DMS79 treated with DMSO at 0.1 percent for 48 hours (cell line): ENCODE measurements around the gene NFIC.

Experiments
- DNase-seq: peaks from one replicate; lab custom pipeline; 2025; lab: John Stamatoyannopoulos, UW

Gene NFIC

GRCh38 chr19:3454656-3455392 lies 88.4 kb downstream of the NFIC start:
- no peak for DNase-seq

- DNase-seq, result no peak
Measured at GRCh38 chr19:3455393-3455955, 89.1 kb downstream of the NFIC start.

DNA sequence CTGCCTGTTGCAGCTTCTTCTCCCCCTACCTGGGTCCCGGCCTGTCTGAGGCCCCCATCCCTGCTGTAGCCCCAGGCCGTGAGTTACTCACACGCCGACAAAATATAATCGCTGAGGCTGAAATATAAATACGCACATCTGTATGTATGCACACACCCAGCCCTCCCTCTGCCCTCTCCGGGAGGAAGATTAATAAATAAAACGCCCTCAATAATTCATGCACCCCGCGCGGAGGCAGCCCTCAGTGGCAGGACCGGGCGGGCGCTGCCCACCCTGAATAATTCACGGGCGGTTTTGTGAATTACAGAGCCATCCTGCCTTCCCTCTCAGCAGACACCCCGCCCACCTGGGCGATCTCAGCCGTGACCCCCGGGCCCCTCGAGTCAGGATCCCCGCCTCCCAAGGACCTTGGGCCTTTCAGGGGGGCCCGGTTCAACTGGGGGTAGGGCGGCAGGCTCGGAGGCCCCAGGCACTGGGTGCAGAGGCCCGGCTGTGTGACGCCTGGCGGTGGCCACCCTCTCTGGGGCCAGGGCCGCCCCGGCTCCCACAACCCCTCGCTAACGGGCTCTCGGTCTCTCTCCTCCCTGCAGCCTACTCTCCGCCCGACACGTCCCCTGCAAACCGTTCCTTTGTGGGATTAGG lies 89.7 kb downstream of the NFIC start:
- no peak for DNase-seq

DNA sequence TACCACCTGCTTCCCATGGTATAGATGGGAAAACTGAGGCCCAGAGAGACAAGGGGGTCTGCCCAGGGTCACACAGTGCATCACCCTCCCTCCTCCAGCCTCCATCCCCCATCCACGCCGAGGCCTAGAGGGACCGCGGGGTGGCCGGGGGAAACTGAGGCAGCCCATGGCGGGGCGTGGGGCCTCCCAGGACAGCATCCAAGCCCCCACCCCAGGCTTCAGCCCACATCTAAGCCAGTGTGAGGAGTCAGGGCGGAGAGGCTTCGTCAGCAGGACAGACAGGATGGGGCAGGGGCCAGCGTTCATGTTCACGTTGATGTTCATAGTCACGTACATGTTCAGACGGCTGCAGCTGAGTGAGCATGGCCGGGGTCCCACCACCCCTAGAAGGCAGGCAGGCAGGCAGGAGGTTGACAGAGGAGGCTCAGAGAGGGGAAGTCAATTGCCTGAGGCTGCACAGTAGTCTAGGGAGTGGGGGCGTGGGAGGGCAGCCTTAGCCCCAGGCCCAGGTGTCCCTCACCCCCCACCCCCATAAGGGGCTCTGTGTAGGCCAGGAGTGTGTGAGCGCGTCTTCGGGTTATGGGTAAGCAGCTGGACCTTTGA lies 90.6 kb downstream of the NFIC start:
- DNase-seq, result no peak

DNA sequence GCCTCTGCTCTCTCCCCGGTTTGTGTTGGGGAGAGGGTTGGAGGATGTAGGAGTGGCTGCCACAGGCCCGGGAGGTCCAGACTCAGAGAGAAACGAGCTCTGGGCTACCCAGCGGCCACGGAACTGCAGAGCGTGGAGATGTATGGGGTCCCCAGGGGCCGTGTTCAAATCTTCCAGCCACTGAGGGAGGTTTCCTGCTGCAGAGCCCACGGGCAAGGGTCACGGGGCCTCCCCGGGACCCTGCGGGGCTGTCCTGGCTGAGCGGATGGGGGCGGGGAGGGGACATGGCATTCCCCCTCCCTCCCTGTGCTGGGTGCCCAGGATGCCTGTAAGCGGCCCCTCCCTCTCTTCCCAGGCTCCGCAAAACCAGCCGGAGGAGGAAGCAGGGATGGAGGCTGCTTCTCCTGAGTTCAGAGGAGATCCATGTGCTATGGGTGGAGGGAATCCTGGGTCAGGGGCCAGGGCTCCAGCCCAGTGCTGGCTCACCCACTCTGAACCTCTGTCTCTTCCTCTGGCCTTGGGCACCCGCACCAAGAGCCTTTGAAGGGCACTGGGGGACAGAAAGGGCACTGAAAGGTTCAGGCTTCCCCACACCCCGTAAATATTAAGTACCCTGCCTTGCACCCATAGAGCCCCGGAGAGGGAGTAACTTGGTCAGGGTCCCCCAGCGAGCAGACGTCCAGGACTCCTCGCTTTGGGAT lies 91.3 kb downstream of the NFIC start:
- no peak for DNase-seq

- DNase-seq, result no peak
Measured at GRCh38 chr19:3458229-3459088, 92.1 kb downstream of the NFIC start.

- DNase-seq, result no peak
Measured at GRCh38 chr19:3459089-3459881, 92.9 kb downstream of the NFIC start.

DNA sequence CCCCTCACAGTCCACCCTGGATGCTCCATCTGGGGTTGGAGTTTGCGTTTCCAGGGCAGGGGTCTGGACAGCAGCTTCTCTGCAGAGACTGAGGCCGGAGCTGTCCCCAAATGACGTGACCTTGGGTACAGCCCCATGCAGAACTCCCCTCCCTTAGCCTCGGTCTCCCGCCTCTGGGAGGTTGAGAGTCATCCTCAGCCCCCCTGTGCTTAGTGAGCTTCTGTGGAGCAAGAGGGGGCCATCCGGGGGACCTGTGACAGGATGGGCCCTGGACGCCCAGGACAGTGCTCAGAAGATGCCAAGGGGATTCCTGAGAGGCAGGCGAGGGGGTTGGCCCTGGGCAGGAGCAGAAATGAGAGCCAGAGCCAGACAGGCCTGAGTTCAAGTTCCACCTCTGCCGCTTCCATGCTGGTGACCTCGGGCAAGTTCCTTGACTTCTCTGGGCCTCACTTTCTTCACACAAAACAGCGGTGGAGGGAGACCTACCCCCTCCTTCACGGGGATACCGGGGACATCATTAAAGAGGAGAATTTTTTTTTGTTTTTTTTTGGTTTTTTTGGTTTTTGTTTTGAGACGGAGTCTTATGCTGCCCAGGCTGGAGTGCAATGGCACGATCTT lies 93.7 kb downstream of the NFIC start:
- no peak for DNase-seq

- DNase-seq, result no peak
Measured at GRCh38 chr19:3462991-3463713, 96.8 kb downstream of the NFIC start.

DNA sequence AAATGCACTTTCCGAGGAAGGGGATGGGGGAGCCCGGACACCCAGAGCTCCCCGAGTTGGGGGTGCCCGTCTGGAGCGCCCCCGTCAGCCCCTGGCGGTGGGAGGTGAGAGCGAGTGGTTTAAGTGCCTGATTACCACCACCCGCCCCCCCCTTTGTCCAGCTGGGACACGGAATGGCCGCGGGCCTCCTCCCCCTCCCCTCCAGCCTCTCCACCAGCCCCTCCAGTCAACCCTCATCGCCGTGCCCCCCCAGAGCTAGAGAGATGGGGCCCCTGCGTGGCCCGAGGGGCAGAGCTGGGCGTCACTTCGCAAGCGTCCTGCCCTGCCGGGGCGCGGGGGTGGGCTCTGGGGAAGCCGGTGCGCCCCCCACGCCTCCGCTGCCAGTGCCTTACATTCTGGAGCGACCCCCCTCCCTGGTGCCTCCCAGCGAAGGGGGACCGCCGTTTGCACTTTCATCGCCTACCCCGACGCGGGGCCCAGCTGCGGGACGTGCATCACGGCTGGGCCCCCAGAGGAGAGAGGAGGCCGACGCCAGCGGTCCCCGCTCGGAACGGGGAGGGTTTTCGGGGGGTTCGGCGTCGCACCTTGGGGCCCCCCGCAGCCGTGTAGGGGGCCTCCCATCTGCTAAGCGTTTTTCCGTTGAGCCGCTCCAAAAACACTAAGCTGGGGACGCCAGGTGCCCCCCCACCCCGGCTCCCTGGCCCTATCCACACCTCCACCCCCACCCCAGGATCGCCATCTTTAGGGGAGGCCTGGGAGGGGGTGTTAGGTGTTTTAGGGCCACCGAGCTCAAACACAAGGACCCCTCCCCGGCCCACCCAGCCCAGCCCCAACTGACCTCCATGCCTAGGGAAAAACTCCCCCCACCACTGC lies 97.6 kb downstream of the NFIC start:
- DNase-seq, result no peak

- no peak for DNase-seq
Measured at GRCh38 chr19:3464587-3465235, 98.3 kb downstream of the NFIC start.

DNA sequence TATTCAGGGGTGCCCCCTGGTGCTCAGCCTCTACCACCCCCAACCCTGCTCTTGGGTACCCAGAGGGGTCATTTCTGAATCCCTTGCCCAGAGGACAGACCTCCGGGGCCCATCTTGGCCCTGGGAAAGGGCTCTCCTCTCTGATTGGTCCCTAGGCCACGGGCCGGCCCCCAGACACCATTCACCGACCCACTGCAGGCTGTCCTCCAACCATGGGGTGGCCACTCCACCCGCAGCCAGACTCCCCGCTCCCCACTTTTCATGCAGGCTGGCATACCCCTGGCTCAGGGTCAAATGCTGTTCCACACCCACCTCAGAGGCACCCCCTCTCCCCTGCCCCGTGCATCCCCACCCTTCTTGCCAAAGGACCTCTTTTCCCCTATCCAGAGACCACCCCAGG lies 99.2 kb downstream of the NFIC start:
- DNase-seq, result no peak

DNA sequence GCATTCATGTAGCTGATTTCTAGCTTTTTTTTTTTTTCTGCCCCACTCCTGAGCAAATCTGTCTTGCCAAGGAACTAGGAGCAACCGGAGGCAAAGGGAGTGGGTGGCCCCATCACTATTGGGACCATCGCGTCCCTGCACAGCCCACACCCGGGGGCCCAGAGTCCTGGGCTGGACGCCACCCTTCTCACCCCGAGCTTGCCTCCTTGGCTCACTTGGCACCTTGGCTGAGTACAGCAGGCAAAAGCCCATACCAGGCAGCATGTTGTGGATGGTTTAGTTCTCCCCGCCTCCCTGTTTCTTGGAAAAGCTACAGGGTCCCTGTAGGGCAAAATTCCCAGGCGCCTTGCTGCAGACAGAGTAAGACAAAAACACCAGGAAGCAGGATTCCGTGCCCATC lies 100.3 kb downstream of the NFIC start:
- no peak for DNase-seq

DNA sequence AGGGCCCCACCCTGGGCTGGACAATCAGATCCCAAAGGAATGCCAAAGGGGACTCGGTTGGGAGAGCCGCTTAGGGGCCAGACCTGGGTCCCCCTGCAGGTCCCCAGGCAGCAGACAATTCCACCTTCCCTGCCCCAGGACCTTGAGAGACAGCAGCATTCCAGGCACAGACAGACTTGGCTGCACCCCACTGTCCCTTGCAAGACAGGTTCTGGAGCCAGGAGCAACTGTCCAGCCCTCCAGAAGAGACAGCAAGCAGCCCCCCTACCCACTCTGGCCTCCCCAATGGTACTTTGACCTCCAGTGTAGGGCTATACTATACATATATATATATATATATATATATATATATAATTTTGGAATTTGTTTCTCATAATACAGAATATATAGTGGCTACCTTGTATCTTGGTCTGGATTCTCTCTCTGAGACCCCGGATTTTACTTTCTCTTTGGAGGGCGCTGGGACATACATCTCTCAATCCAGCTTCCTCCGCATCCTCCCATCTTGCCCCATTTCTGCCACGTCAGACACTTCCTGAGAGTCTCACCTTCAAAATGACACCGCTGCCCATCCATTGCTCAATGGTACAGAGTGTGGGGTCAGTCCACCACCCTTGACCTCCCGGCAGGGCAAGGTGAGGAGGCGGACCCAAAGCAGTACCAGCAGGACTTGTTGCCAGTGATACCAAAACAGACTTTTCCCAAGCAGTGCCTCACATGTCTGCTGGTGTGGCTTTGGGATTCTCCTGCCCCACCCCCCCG lies 101.2 kb downstream of the NFIC start:
- no peak for DNase-seq

DNA sequence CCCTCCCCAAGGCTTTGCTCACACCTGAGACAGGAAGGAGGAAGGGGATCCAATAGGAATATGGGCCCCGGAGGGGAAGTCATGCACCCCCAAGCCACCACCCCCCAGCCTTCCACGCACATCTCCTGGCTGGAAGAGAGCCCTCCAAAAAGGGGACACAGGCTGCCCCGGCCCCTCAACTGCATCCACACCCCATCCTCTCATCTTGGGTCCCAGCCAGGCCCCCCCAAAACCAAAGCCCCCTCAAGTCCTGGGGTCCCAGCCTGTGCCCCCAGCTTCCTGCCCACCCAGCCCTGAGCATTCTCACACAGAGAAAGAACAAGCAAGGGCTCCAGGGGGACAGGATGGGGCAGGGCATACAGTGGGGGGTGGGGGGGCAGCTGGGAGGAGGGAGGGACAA lies 101.8 kb downstream of the NFIC start:
- DNase-seq, result no peak

DNA sequence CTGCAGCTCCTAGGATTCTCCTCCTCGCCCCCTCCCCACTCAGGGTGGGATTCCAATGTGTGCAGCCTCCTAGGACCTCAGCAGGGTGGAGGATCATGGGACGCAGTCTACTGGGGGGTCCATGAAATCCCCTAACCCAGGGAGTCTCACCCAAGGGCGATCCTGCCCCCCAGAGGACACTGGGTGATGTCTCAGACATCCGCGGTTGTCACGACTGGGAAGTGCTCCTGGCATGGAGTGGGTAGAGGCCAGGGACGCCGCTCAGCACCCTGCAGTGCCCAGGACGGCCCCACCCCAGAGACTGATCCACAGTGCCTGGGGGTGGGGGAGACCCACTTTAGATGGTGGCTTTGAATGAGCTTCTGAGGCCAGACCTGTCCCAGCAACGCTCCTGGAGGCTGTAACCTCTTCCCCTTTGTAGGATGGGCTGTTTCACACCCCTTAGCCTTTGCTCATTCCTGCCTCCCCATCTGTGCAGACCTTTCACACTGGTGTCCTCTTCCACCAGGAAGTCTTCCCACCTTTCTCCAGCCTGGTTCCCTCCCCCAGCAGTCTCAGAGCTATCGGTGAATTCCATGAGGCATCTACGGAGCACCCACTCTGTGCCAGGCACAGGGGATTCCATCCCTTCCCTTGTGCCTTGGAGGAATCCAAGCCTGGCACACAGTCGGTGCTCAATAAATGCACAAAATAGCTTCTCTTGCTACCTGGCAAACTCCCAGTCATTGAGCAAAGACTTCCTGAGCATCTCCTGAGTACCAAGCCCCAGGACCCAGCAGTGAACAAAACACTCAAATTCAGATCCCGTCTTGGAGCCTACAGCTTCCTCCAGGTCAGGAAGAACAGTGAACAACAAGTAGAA lies 103.5 kb downstream of the NFIC start:
- no peak for DNase-seq
